SK-N-SH (cell line): Measurements from ENCODE around the gene LAPTM5. TPM values are rescaled to one million over a fixed set of nuclear protein-coding genes. Genes with fewer than 3 reads are reported as not detected.
A peak's percentile ranks its signal among the peaks of the same experiment; 100 is the strongest.

Source experiments
- CTCF ChIA-PET: fragments of 300-600, 350-600 bp; formaldehyde crosslinking; extraction: SDS; loops from one replicate; lab custom pipeline; 2021; lab: Yijun Ruan, JAX
- POLR2A ChIA-PET: fragments of 350-600 bp; sonication (Branson Sonifier 250); formaldehyde crosslinking; extraction: SDS; loops from one replicate; lab custom pipeline; 2020; ENCODE audit warnings: antibody characterized with exemption, inconsistent platforms; lab: Yijun Ruan, JAX
- DNase-seq: peaks from one replicate; pipeline ENCODE4 v3.0.0; 2012
- H2AFZ ChIP-seq: fragments of 200-600 bp; sonication (generic); 2 replicates; pipeline ENCODE4 v1.8.1; 2016; ENCODE audit warnings: antibody characterized with exemption, mild to moderate bottlenecking, low read depth
- H3F3A ChIP-seq: fragments of 200-600 bp; sonication (generic); replicated peaks from 2 replicates; pipeline ENCODE3; 2016; ENCODE audit warnings: antibody characterized with exemption, mild to moderate bottlenecking; ENCODE audit not compliant: insufficient read depth
- H3K27ac ChIP-seq, 2 experiments: fragments of 200-500 bp in 1 of 2; fragments of 200-600 bp in 1 of 2; sonication (Bioruptor generic) in 1 of 2; sonication (generic), shearing (Covaris generic) in 1 of 2; 2 replicates each; pipeline versions ENCODE4 v1.5.1 to v1.6.1; 2014 to 2016; ENCODE audit warnings: low read depth in 2 of 2, inconsistent platforms in 1 of 2, low read length in 1 of 2, mild to moderate bottlenecking in 1 of 2, mixed read lengths in 1 of 2
- H3K27me3 ChIP-seq: fragments of 200-600 bp; sonication (generic), shearing (Covaris generic); 2 replicates; pipeline ENCODE4 v1.6.1; 2016; ENCODE audit warnings: mixed run types; ENCODE audit not compliant: insufficient read depth
- H3K36me3 ChIP-seq, 2 experiments: fragments of 200-500 bp in 1 of 2; fragments of 200-600 bp in 1 of 2; sonication (Bioruptor generic) in 1 of 2; sonication (generic) in 1 of 2; replicated peaks in 1 of 2; 2 replicates each; pipeline versions ENCODE3 to v1.5.1; 2014 to 2016; ENCODE audit warnings: low read length in 1 of 2, mild to moderate bottlenecking in 1 of 2; ENCODE audit not compliant: insufficient read depth in 2 of 2, control insufficient read depth in 1 of 2
- H3K4me1 ChIP-seq, 2 experiments: fragments of 200-500 bp in 1 of 2; fragments of 200-600 bp in 1 of 2; sonication (Bioruptor generic) in 1 of 2; sonication (generic), shearing (Covaris generic) in 1 of 2; 2 replicates each; pipeline versions ENCODE4 v1.5.1 to v1.6.1; 2014 to 2016; ENCODE audit warnings: low read depth in 1 of 2, low read length in 1 of 2, mixed run types in 1 of 2; ENCODE audit not compliant: insufficient read depth in 2 of 2, control insufficient read depth in 1 of 2
- H3K4me2 ChIP-seq: fragments of 200-600 bp; sonication (generic), shearing (Covaris generic); 2 replicates; pipeline ENCODE4 v1.6.1; 2017; ENCODE audit warnings: mixed run types
- H3K4me3 ChIP-seq, 2 experiments: fragments of 200-500 bp in 1 of 2; fragments of 200-600 bp in 1 of 2; sonication (Bioruptor generic) in 1 of 2; sonication (generic), shearing (Covaris generic) in 1 of 2; 2 replicates each; pipeline versions ENCODE4 v1.5.1 to v1.8.1; 2014 to 2016; ENCODE audit warnings: low read depth in 2 of 2, inconsistent platforms in 1 of 2, low read length in 1 of 2, mild to moderate bottlenecking in 1 of 2, mixed read lengths in 1 of 2, moderate library complexity in 1 of 2
- H3K79me2 ChIP-seq: fragments of 200-600 bp; sonication (generic); 2 replicates; pipeline ENCODE4 v1.8.1; 2017; ENCODE audit warnings: mild to moderate bottlenecking; ENCODE audit not compliant: insufficient read depth
- H3K9ac ChIP-seq: fragments of 200-600 bp; sonication (generic); 2 replicates; pipeline ENCODE4 v1.6.1; 2017; ENCODE audit warnings: mixed run types
- H3K9me2 ChIP-seq: fragments of 200-600 bp; sonication (generic); 2 replicates; pipeline ENCODE4 v1.6.1; 2017; ENCODE audit warnings: mixed run types
- H3K9me3 ChIP-seq: fragments of 200-600 bp; sonication (generic); 2 replicates; pipeline ENCODE4 v1.6.1; 2017; ENCODE audit warnings: mixed run types, mild to moderate bottlenecking, moderate library complexity
- H4K20me1 ChIP-seq: fragments of 200-600 bp; sonication (generic); 2 replicates; pipeline ENCODE4 v1.6.1; 2017; ENCODE audit warnings: mild to moderate bottlenecking, mixed run types; ENCODE audit not compliant: insufficient read depth
- CHD2 ChIP-seq: fragments of 150-350 bp; IDR thresholded peaks from 2 replicates; pipeline ENCODE4 v1.6.1; 2018; ENCODE audit warnings: low read length; ENCODE audit not compliant: partially characterized antibody
- EZH2phosphoT487 ChIP-seq: fragments of 200-600 bp; sonication (generic); IDR thresholded peaks from 2 replicates; pipeline ENCODE4 v1.6.1; 2017; ENCODE audit warnings: low read depth, mixed run types, mild to moderate bottlenecking, antibody characterized with exemption, moderate library complexity, borderline replicate concordance
- RFX5 ChIP-seq: IDR thresholded peaks from 2 replicates; pipeline ENCODE4 v1.6.1; 2012; ENCODE audit warnings: mild to moderate bottlenecking, improper control_type of control experiment, low read length
- RXRA ChIP-seq: IDR thresholded peaks from 2 replicates; pipeline ENCODE4 v1.4.0; 2012; ENCODE audit warnings: low read depth, mild to moderate bottlenecking, borderline replicate concordance
- TCF12 ChIP-seq: IDR thresholded peaks from 2 replicates; pipeline ENCODE4 v1.4.0; 2012
- WGBS: methylation state at CpG from one replicate; pipeline ENCODE4 v1.1.6; 2017; ENCODE audit warnings: low lambda C conversion rate; 5-methylcytosine and 5-hydroxymethylcytosine counted together
- polyA plus RNA-seq, 3 experiments: library from polyadenylated mRNA; depleted of rRNA; stranded (reverse); fragments of >200 nt; gene quantifications; 2 replicates each; pipeline ENCODE4 v1.2.3, GENCODE V29; 2012
- TF ChIP-seq, protein P1 (sequence below): IDR thresholded peaks from 2 replicates; pipeline ENCODE4; 2012

LAPTM5 gene, protein sequence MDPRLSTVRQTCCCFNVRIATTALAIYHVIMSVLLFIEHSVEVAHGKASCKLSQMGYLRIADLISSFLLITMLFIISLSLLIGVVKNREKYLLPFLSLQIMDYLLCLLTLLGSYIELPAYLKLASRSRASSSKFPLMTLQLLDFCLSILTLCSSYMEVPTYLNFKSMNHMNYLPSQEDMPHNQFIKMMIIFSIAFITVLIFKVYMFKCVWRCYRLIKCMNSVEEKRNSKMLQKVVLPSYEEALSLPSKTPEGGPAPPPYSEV
- polyA plus RNA-seq (2012; rRNA removed), result 1.0 and 1.1 TPM in 2 replicates
- polyA plus RNA-seq (2012; cell fraction: cytosol; rRNA removed), result 0.85 and 0.89 TPM in 2 replicates
- 0.30 and 0.38 TPM in 2 replicates for polyA plus RNA-seq (2012; cell fraction: nucleus; rRNA removed)

DNA sequence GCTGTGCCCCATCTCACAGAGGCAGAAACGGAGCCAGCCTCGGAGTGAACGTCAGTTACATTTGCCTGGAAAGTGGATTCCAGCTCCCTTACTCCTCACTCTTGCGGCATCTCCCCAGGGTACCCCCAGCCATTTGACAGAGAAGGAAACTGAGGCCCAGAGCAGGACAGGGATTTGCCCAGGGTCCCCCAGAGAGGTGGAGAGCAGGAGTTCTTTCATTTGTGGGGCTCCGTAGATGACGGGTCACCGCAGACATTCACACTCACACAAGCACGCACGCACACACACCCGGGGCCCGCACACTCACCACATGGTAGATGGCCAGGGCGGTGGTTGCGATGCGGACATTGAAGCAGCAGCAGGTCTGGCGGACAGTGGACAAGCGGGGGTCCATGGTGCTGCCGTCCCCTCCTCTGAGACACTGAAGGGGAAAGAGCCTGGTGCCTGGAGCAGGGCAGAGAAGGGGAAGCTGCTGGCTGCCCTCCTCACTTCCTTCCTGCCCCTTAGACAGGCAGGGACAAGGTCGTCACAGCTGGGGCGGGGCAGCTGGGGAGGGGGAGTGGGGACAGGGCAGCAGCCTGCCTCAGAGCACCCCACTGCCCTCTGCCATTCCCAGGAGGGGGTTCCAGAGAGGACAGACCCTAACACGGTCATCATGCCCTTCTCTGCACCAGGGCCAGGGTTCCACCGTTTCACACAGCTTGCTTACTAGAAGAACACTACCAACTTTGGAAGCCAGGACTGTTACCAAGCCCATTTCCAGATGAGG is at the start of gene LAPTM5:
LAPTM5 (minus strand) TSS at position 423 of the 769 bp plus-strand sequence; CDS start at position 394, 29 bp downstream.
- ChIA-PET CTCF (interaction anchor here (1.0 to 4.7 kb wide), 4 partner anchors 22 to 44 kb away, joined by 3 to 24 read pairs (median 8); no protein-coding TSS in a partner anchor), POLR2A (no interaction called here)
- Histone ChIP-seq H3K4me3 (no peak within 1 kb of the TSS), H3K36me3 (no peaks in the 10 kb centered on the region), H3K79me2 (no peaks in the 10 kb centered on the region), H3K4me2 (0 out of 2 replicates have a peak within 1 kb of the TSS, but pooled peaks have one; percentile 27), H3K4me1 (peaks cover 5 to 9% of the 10 kb centered on the region in 2 experiments; a peak in 2 of 4 replicates), H2AFZ (no peak within 1 kb of the TSS), H4K20me1 (no peaks in the 10 kb centered on the region), H3K9me2 (no peaks in the 10 kb centered on the region), H3K27me3 (no peaks in the 10 kb centered on the region), H3K9ac (no peak within 1 kb of the TSS), H3F3A (no peaks in the 10 kb centered on the region), H3K27ac (peak within 1 kb of the TSS in 1 of 2 experiments; percentile 14; a peak in 1 of 4 replicates), H3K9me3 (no peaks in the 10 kb centered on the region)
- WGBS, result 98% methylated on average over 14 of the region's 21 CpGs
- no peak for DNase-seq
- no peak for TF ChIP-seq TCF12

DNA sequence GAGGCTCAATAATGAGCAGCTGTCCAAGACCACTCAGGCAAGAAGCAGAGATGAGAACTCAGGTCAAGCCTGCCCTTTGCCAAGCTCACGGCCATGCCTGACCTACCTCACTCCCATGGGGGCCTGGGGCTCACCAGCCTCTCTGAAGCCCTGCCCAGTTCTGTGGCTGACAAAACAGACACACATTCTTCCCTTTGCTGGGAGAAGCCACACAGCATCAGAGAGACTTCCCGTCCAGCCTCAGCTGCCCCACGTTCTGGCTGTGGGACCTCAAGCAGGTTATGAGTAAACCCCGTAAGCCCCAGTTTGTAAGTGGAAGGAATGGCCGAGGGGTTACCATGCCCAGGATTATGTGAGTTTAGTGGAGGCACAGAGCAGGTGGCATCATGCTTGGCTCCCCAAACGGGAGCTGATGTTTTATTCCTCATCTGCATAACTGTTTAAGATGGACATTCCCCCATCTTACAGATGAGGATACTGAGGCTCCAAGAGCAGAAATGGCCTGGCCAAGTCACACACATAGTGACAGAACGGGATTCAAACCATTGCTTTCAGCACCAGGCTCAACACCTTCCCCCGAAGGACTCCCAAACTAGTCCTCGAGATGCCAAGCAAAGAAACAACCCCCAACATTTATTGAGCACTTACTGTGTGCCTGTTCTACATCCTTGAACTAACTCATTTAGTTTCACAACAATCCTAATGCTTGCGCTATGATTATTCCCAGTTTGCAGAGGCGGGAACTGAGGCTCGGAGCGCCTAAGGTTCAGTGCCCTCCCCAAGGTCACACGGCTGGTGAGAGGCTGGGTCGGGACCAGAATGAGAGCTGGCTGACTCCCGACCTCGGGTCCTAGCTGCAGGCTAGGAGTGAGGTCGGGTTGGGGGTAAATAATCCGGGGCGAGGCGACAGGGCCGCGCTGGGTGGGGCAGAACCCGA is 49.1 kb upstream of the LAPTM5 start:
- Histone ChIP-seq H3K9me3 (no peaks in the 10 kb centered on the region), H3K79me2 (no peaks in the 10 kb centered on the region), H3F3A (peaks cover 39% of the 10 kb centered on the region), H3K36me3 (no peaks in the 10 kb centered on the region), H3K27me3 (no peaks in the 10 kb centered on the region), H3K4me2 (no peak overlapping the region), H3K4me1 (peaks cover 27 to 43% of the 10 kb centered on the region in 2 experiments), H3K9ac (no peak overlapping the region), H3K27ac (no peak overlapping the region), H3K4me3 (no peak overlapping the region), H4K20me1 (no peaks in the 10 kb centered on the region), H2AFZ (no peak overlapping the region), H3K9me2 (no peaks in the 10 kb centered on the region)
- 94% methylated on average over 14 of the region's 24 CpGs for WGBS
- POLR2A ChIA-PET, result no interaction called here
- TF ChIP-seq CHD2, result no peak
- CTCF ChIA-PET, result interaction anchor here (0.7 to 34.2 kb wide), 6 partner anchors 10 to 107 kb away, joined by 3 to 1422 read pairs (median 33); partner anchors contain the start of genes MATN1 and SDC3
- DNase-seq, result no peak

DNA sequence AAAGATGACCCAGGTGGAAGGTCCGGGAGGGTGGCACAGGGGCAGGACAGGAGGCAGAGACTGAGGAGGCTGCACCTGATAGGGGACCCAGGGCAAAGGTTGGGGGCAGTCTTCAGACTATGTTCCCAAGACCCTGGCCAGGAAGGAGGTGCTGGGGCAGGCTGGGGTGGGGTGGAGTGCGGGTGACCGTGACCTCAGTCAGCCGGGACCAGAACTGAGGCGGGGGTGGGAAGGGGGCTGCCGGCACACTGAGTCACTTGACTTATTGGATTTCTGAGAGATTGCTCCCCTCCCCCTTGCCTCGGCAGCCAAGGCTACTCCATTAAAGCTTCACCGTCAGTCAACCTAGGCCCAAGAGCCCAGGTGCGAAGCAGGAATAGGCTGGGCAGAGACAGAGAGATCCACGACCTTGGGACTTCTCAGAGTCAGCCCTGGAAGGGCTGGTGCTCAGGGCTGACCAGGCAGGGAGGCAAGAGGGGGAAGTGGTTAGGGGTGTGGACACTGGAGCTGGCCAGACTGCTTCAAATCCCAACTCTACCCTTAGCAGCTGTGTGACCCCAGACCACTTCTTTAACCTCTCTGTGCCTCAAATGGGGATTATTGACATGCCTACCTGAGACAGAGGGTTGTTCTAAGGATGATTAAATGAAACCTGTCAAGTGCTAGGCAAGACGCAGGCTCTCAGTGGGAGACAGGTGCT is 47.9 kb upstream of the LAPTM5 start:
- no peak for DNase-seq
- no peaks in the 10 kb centered on the region for H3K9me2 ChIP-seq
- POLR2A ChIA-PET, result no interaction called here

More for the DNA sequence above, 47.9 kb upstream of the LAPTM5 start:
- Histone ChIP-seq H3K36me3 (no peaks in the 10 kb centered on the region), H3K9ac (no peak overlapping the region), H3K4me2 (no peak overlapping the region), H3K4me3 (no peak overlapping the region), H3K4me1 (peaks cover 25 to 33% of the 10 kb centered on the region in 2 experiments), H3K27ac (no peak overlapping the region), H4K20me1 (no peaks in the 10 kb centered on the region), H3K27me3 (no peaks in the 10 kb centered on the region), H3F3A (peaks cover 30% of the 10 kb centered on the region), H3K9me3 (no peaks in the 10 kb centered on the region), H2AFZ (no peak overlapping the region), H3K79me2 (no peaks in the 10 kb centered on the region)
- CTCF ChIA-PET, result interaction anchor here (0.7 to 34.2 kb wide), 7 partner anchors 11 to 743 kb away, joined by 3 to 1422 read pairs (median 61); partner anchors contain the start of genes MATN1 and SDC3
- TF ChIP-seq, protein P1, sequence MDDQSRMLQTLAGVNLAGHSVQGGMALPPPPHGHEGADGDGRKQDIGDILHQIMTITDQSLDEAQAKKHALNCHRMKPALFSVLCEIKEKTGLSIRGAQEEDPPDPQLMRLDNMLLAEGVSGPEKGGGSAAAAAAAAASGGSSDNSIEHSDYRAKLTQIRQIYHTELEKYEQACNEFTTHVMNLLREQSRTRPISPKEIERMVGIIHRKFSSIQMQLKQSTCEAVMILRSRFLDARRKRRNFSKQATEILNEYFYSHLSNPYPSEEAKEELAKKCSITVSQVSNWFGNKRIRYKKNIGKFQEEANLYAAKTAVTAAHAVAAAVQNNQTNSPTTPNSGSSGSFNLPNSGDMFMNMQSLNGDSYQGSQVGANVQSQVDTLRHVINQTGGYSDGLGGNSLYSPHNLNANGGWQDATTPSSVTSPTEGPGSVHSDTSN, result no peak
- TF ChIP-seq RXRA, result no peak
- TF ChIP-seq EZH2phosphoT487, result no peak
- TF ChIP-seq RFX5, result no peak
- WGBS, result 54% methylated on average over 11 of the region's 11 CpGs
